Trophoblast cell (in vitro differentiated cells and primary cell): ENCODE results near the gene WASHC2C.
"Not testable (repeated sequence)": the region's sequence is repeated elsewhere in the genome, so short reads cannot be mapped to it uniquely, and the experiment has no call there.

Source experiments
- DNase-seq, 2 donors: peaks; one replicate each; pipeline ENCODE4 v3.0.0-alpha.2; 2016
- H2AFZ ChIP-seq: 2 replicates; pipeline ENCODE4 v1.6.1; 2013; ENCODE audit warnings: low read length, moderate library complexity, mild to moderate bottlenecking; ENCODE audit not compliant: insufficient read depth, poor library complexity
- H2AK5ac ChIP-seq: 2 replicates; pipeline ENCODE4 v1.6.1; 2013; ENCODE audit warnings: mild to moderate bottlenecking, low read length
- H2BK120ac ChIP-seq: 2 replicates; pipeline ENCODE4 v1.6.1; 2013; ENCODE audit warnings: low read length, mild to moderate bottlenecking, moderate library complexity; ENCODE audit not compliant: insufficient read depth, poor library complexity
- H2BK12ac ChIP-seq: 2 replicates; pipeline ENCODE4 v1.6.1; 2013; ENCODE audit warnings: mild to moderate bottlenecking, low read length, moderate library complexity
- H2BK5ac ChIP-seq: 2 replicates; pipeline ENCODE4 v1.6.1; 2013; ENCODE audit warnings: low read length, low read depth, moderate library complexity, mild to moderate bottlenecking; ENCODE audit not compliant: poor library complexity
- H3K14ac ChIP-seq: 2 replicates; pipeline ENCODE4 v1.6.1; 2013; ENCODE audit warnings: mild to moderate bottlenecking, low read length
- H3K18ac ChIP-seq: 2 replicates; pipeline ENCODE4 v1.6.1; 2013; ENCODE audit warnings: mild to moderate bottlenecking, low read length
- H3K23ac ChIP-seq: 2 replicates; pipeline ENCODE4 v1.6.1; 2013; ENCODE audit warnings: low read length
- H3K27ac ChIP-seq: 2 replicates; pipeline ENCODE4 v1.5.1; 2013; ENCODE audit warnings: low read depth, mild to moderate bottlenecking, inconsistent platforms, low read length, moderate library complexity
- H3K27me3 ChIP-seq: 2 replicates; pipeline ENCODE4 v1.6.1; 2013; ENCODE audit warnings: inconsistent platforms, mild to moderate bottlenecking, low read length, moderate library complexity; ENCODE audit not compliant: insufficient read depth
- H3K36me3 ChIP-seq, 2 experiments: 1 replicate in 1 of 2; 2 replicates in 1 of 2; pipeline ENCODE4 v1.6.1; 2013; ENCODE audit warnings: low read length in 2 of 2, mild to moderate bottlenecking in 2 of 2, moderate library complexity in 1 of 2; ENCODE audit not compliant: insufficient read depth in 2 of 2, control insufficient read depth in 1 of 2
- H3K4ac ChIP-seq: 2 replicates; pipeline ENCODE4 v1.6.1; 2013; ENCODE audit warnings: low read depth, mild to moderate bottlenecking, low read length, moderate library complexity
- H3K4me1 ChIP-seq, 2 experiments: 1 replicate in 1 of 2; 2 replicates in 1 of 2; pipeline ENCODE4 v1.6.1; 2013; ENCODE audit warnings: low read length in 2 of 2, mild to moderate bottlenecking in 2 of 2, moderate library complexity in 1 of 2; ENCODE audit not compliant: insufficient read depth in 2 of 2, control insufficient read depth in 1 of 2
- H3K4me2 ChIP-seq: 2 replicates; pipeline ENCODE4 v1.6.1; 2013; ENCODE audit warnings: inconsistent platforms, mild to moderate bottlenecking, low read length, moderate library complexity
- H3K4me3 ChIP-seq: 2 replicates; pipeline ENCODE4 v1.5.1; 2013; ENCODE audit warnings: mild to moderate bottlenecking, low read depth, low read length, inconsistent platforms
- H3K79me1 ChIP-seq: one replicate; pipeline ENCODE4 v1.6.1; 2013; ENCODE audit warnings: low read length
- H3K79me2 ChIP-seq: 2 replicates; pipeline ENCODE4 v1.6.1; 2013; ENCODE audit warnings: low read length, mild to moderate bottlenecking; ENCODE audit not compliant: control insufficient read depth, insufficient read depth, poor library complexity
- H3K9ac ChIP-seq: 2 replicates; pipeline ENCODE4 v1.6.1; 2013; ENCODE audit warnings: mild to moderate bottlenecking, low read length
- H3K9me3 ChIP-seq: 2 replicates; pipeline ENCODE4 v1.6.1; 2013; ENCODE audit warnings: low read depth, mild to moderate bottlenecking, control low read depth, inconsistent platforms, low read length; ENCODE audit not compliant: insufficient read depth
- H4K12ac ChIP-seq: 2 replicates; pipeline ENCODE4 v1.6.1; 2013; ENCODE audit warnings: low read depth, mild to moderate bottlenecking, low read length, moderate library complexity
- H4K8ac ChIP-seq: 2 replicates; pipeline ENCODE4 v1.6.1; 2013; ENCODE audit warnings: low read depth, mild to moderate bottlenecking, low read length, moderate library complexity
- H4K91ac ChIP-seq: one replicate; pipeline ENCODE4 v1.6.1; 2013; ENCODE audit warnings: low read depth, mild to moderate bottlenecking, low read length, moderate library complexity
- WGBS: extraction: QIAGEN DNeasy Blood & Tissue Kit; methylation state at CpG from one replicate; pipeline ENCODE4 v1.1.7; 2013; ENCODE audit warnings: missing lambda C conversion rate; ENCODE audit not compliant: insufficient read length, insufficient coverage; ENCODE audit errors: extremely low coverage; 5-methylcytosine and 5-hydroxymethylcytosine counted together

The WASHC2C gene

DNA sequence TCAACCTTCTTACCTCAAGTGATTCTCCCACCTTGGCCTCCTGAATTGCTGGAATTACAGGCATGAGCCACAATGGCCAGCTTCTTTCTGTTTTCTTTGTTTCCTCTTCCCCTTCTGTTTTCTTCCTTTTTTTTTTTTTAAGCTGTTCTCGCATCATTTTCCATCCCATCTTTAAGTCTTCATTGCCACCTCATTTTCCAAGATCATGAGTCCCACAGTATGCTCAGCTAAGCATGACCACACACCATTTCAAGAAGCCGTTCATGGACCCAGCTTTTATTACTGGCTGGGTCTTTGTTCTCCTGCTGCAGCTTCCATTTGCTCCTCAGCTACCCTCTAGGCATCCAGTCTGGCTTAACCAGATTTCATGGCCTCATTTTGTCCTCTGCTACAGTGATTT lies 67.7 kb downstream of the WASHC2C start:
- H2BK12ac ChIP-seq, H4K91ac ChIP-seq, H2AFZ ChIP-seq, H3K4ac ChIP-seq, DNase-seq, H3K36me3 ChIP-seq, H3K14ac ChIP-seq, H3K23ac ChIP-seq, H3K27ac ChIP-seq, H4K8ac ChIP-seq, H3K18ac ChIP-seq, H3K9ac ChIP-seq, H3K79me2 ChIP-seq, H2BK120ac ChIP-seq, H3K27me3 ChIP-seq, H4K12ac ChIP-seq, H3K4me3 ChIP-seq, H3K9me3 ChIP-seq, H3K79me1 ChIP-seq, H2BK5ac ChIP-seq, H3K4me2 ChIP-seq, H3K4me1 ChIP-seq, H2AK5ac ChIP-seq: not testable (repeated sequence)
- WGBS, result no CpG with 5 or more reads among the region's 2 CpGs

DNA sequence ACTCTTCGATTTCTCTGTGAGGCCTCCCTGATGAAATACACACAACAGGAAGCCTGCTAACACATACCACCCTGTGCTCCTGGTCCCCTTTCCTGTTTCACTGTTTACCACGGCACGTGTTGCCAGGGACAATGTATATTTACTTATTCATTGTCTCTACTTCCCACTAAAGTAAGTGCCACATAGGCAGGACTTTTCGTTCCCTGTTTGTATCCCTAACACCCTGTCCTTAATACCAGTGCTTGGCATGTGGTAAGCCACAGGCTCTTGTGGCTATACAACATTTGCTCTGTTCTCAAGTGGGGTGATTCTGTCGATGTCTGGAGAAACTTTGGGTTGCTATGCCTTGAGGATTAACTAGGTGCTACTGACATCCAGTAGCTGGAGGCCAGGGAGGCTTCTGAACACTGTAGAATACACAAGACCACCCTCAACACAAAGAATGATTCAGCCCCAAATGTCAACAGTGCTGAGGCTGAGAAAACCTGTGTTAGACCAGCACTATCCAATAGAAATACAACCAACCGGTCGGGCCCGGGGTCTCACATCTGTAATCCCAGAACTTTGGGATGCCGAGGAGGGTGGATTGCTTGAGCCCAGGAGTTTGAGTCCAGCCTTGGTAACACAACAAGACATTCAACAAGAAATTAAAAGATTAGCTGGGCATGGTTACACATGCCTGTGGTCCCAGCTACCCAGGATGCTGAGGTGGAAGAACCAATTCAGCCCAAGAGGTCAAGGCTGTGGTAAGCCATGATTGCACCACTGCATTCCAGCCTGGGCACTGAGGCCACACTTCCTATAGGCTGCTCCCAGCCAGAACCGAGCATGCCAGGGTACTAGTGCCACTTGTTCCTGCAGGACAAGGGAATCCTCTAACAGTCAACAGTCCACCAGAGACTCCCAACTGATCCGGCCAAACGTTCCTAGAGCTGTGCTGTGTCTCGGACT lies 76.3 kb downstream of the WASHC2C start:
- H3K36me3 ChIP-seq, H3K18ac ChIP-seq, H2BK120ac ChIP-seq, H3K4me1 ChIP-seq, H3K23ac ChIP-seq, H3K4me3 ChIP-seq, H2BK12ac ChIP-seq, H3K79me1 ChIP-seq, H3K4me2 ChIP-seq, H3K14ac ChIP-seq, H2AK5ac ChIP-seq, H3K79me2 ChIP-seq, H3K27me3 ChIP-seq, H4K91ac ChIP-seq, H2AFZ ChIP-seq, H4K12ac ChIP-seq, DNase-seq, H3K9me3 ChIP-seq, H3K27ac ChIP-seq, H2BK5ac ChIP-seq, H3K4ac ChIP-seq, H3K9ac ChIP-seq, H4K8ac ChIP-seq: not testable (repeated sequence)
- WGBS, result no CpG with 5 or more reads among the region's 13 CpGs

DNA sequence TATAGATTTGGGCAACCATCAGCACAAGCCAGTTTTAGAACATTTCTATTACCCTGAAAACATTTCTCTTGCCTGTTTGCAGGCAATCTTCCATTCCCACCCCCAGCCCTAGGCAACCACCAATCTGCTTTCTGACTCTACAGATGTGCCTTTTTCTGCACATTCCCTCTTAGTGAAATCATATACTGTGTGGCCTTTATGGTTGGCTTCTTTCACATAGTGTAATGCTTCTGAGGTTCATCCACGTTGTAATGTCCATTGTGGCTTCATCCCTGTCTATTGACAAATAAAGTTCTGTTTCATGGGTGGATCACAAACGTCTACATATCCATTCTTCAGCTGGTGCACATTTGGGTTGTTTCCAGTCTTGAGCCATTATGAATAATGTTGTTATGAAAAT lies 77.9 kb downstream of the WASHC2C start:
- not testable (repeated sequence) for DNase-seq, H3K4ac ChIP-seq, H2BK5ac ChIP-seq, H2AFZ ChIP-seq, H3K27me3 ChIP-seq, H3K79me1 ChIP-seq, H3K4me2 ChIP-seq, H3K4me3 ChIP-seq, H3K4me1 ChIP-seq, H3K14ac ChIP-seq, H3K27ac ChIP-seq, H3K79me2 ChIP-seq, H4K8ac ChIP-seq, H3K18ac ChIP-seq, H3K9me3 ChIP-seq, H4K12ac ChIP-seq, H2AK5ac ChIP-seq, H2BK120ac ChIP-seq, H3K9ac ChIP-seq, H3K23ac ChIP-seq, H3K36me3 ChIP-seq, H2BK12ac ChIP-seq, H4K91ac ChIP-seq
- no CpG with 5 or more reads among the region's 2 CpGs for WGBS

DNA sequence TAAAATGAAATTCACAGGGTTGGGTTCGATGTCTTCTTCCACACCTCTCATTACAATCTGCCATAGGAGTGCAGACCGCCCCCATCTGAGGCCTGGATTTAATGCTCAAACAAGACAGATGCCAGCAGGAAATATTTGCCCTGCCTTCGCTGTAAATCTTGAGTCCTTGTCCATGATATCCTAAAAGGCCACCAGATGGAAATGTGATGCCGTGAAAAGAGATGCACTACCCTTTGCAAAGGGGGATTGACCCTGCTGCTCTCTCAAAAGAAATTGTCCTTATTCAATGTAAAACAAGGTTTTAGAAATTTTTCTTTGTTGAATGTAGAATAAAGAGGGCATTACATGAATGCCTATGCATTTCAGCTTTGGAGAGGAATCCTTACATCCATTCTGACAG lies 82.8 kb downstream of the WASHC2C start:
- Histone ChIP-seq H3K36me3 (no peaks in the 10 kb centered on the region), H3K9me3 (no peaks in the 10 kb centered on the region), H3K14ac (no peak overlapping the region), H3K27ac (no peak overlapping the region), H3K79me1 (peaks cover 3% of the 10 kb centered on the region), H2AFZ (no peak overlapping the region), H3K4ac (no peak overlapping the region), H2BK120ac (no peak overlapping the region), H2BK12ac (peak overlapping the region; percentile 67), H3K18ac (no peak overlapping the region), H2AK5ac (no peak overlapping the region), H2BK5ac (no peak overlapping the region), H3K4me1 (peaks cover 4 to 6% of the 10 kb centered on the region in 2 experiments), H4K12ac (no peak overlapping the region), H4K91ac (no peak overlapping the region), H3K4me3 (no peak overlapping the region), H3K4me2 (no peak overlapping the region), H3K27me3 (no peaks in the 10 kb centered on the region), H4K8ac (no peak overlapping the region), H3K23ac (no peak overlapping the region), H3K79me2 (no peaks in the 10 kb centered on the region), H3K9ac (no peak overlapping the region)
- no CpG with 5 or more reads among the region's 4 CpGs for WGBS
- DNase-seq, result no peak
